Measurements from ENCODE around the gene GJB1. TPM values are rescaled to one million over a fixed set of nuclear protein-coding genes. Genes with fewer than 3 reads are reported as not detected.
A peak's percentile ranks its signal among the peaks of the same experiment; 100 is the strongest.

GJB1 gene
- total and polyA plus RNA-seq, 9 of the 15 experiments (the other 6 are each of a cell fraction or from before 2014, with no cell fraction given) = 0.11 TPM; not detected in 8

GRCh38 chrX:71239781-71240180 is 16.8 kb downstream of the GJB1 start:
- Histone ChIP-seq H3K36me3 (ENCODE audit: control insufficient read depth, insufficient read depth, low read length) (peaks cover 52% of the 10 kb centered on the region; the same call in 2 of the 3 replicates), H3K4me3 (no peak overlapping the region), H3K4me2 (ENCODE audit: insufficient read depth, low read length) (no peak overlapping the region), H3K9me1 (ENCODE audit: control insufficient read depth, insufficient read depth, low read length) (no peaks in the 10 kb centered on the region), H3K79me2 (ENCODE audit: control insufficient read depth, insufficient read depth, low read length) (no peaks in the 10 kb centered on the region), H3K27ac (ENCODE audit: extremely low read depth, low read depth, low read length) (no peak overlapping the region), H3K4me1 (replicated peaks in 1 of 2; ENCODE audit: control insufficient read depth in 2 of 2, insufficient read depth in 2 of 2, low read length in 2 of 2) (no peaks in the 10 kb centered on the region; a peak in 1 of 5 replicates), H3K9me3 (replicated peaks; ENCODE audit: control insufficient read depth, insufficient read depth, low read depth, low read length) (no peaks in the 10 kb centered on the region), H3K9ac (ENCODE audit: insufficient read depth in 1 of 2, low read depth in 2 of 2, low read length in 2 of 2) (no peak overlapping the region), H2AFZ (ENCODE audit: low read depth, low read length) (no peak overlapping the region), H3K27me3 (ENCODE audit: control insufficient read depth in 2 of 2, insufficient read depth in 2 of 2, low read length in 2 of 2) (0 out of 5 replicates have a peak, but pooled peaks cover 0 to 2% of the 10 kb centered on the region in 2 experiments), H4K20me1 (replicated peaks; ENCODE audit: control insufficient read depth, insufficient read depth, low read length) (no peaks in the 10 kb centered on the region)
- no peak for TF ChIP-seq TCF15 (CRISPR knock-in tag; IDR thresholded peaks at IDR 0.05)
- TF ChIP-seq BACH1 (tag; IDR thresholded peaks at IDR 0.05) = no peak
- ChIA-PET POLR2A (interaction anchor here (1.3 kb wide), 1 partner anchor 10 kb away, joined by 7 read pairs; no protein-coding TSS in a partner anchor), CTCF (ENCODE audit: low intra/inter-chr PET ratio) (no interaction called here)
- ATAC-seq (no peak), DNase-seq (ENCODE audit: extremely low read depth in 1 of 4, low spot score in 3 of 4) (no peak), FAIRE-seq (no peak)
- intact Hi-C loops (cut with micrococcal nuclease) (no loop called here), in situ Hi-C loops (cut with MboI) (no loop called here)
- BruUV-seq (replicated peaks) = TSS peak; percentile 75
- no CpG with 5 or more reads among the region's 3 CpGs for WGBS (ENCODE audit: insufficient coverage, low coverage, missing lambda C conversion rate)

GRCh38 chrX:71241301-71241700 is 18.3 kb downstream of the GJB1 start:
- no TSS peak for BruUV-seq (replicated peaks)
- in situ Hi-C loops (cut with MboI) = no loop called here
- no peak for FAIRE-seq

More at GRCh38 chrX:71241301-71241700, 18.3 kb downstream of the GJB1 start:
- Histone ChIP-seq H3K36me3 (ENCODE audit: control insufficient read depth, insufficient read depth, low read length) (peaks cover 66% of the 10 kb centered on the region; the same call in 2 of the 3 replicates), H3K4me3 (no peak overlapping the region), H3K27me3 (ENCODE audit: control insufficient read depth in 2 of 2, insufficient read depth in 2 of 2, low read length in 2 of 2) (no peaks in the 10 kb centered on the region), H3K27ac (ENCODE audit: extremely low read depth, low read depth, low read length) (no peak overlapping the region), H2AFZ (ENCODE audit: low read depth, low read length) (no peak overlapping the region), H3K9ac (ENCODE audit: insufficient read depth in 1 of 2, low read depth in 2 of 2, low read length in 2 of 2) (no peak overlapping the region), H3K79me2 (ENCODE audit: control insufficient read depth, insufficient read depth, low read length) (no peaks in the 10 kb centered on the region), H3K4me2 (ENCODE audit: insufficient read depth, low read length) (no peak overlapping the region), H3K4me1 (replicated peaks in 1 of 2; ENCODE audit: control insufficient read depth in 2 of 2, insufficient read depth in 2 of 2, low read length in 2 of 2) (no peaks in the 10 kb centered on the region; a peak in 1 of 5 replicates), H3K9me1 (ENCODE audit: control insufficient read depth, insufficient read depth, low read length) (peaks cover 2% of the 10 kb centered on the region), H4K20me1 (replicated peaks; ENCODE audit: control insufficient read depth, insufficient read depth, low read length) (no peaks in the 10 kb centered on the region), H3K9me3 (replicated peaks; ENCODE audit: control insufficient read depth, insufficient read depth, low read depth, low read length) (no peaks in the 10 kb centered on the region)
- POLR2A ChIA-PET = no interaction called here
- 72% methylated on average over 5 of the region's 6 CpGs for WGBS (ENCODE audit: insufficient coverage, low coverage, missing lambda C conversion rate)
- TF ChIP-seq TAF9B (IDR thresholded peaks at IDR 0.05; ENCODE audit: partially characterized antibody) (no peak), DMBX1 (CRISPR knock-in tag; IDR thresholded peaks at IDR 0.05; ENCODE audit: borderline replicate concordance) (no peak), HOXB6 (CRISPR knock-in tag; IDR thresholded peaks at IDR 0.05; ENCODE audit: borderline replicate concordance) (no peak), ZNF766 (CRISPR knock-in tag; conservative IDR thresholded peaks at IDR 0.05) (no peak)
- intact Hi-C loops (cut with micrococcal nuclease) = no loop called here
- ATAC-seq = no peak
- no peak for DNase-seq (ENCODE audit: extremely low read depth in 1 of 4, low spot score in 3 of 4)
- CTCF ChIA-PET (ENCODE audit: low intra/inter-chr PET ratio) = no interaction called here

Data from K562 (cell line).